OCI-LY7 (cell line): ENCODE measurements around the gene FMN1. TPM values are rescaled to one million over a fixed set of nuclear protein-coding genes. Genes with fewer than 3 reads are reported as not detected.

Experiments
- BruUV-seq: library from RNA; stranded (reverse); fragments of 400-500 nt; replicated peaks from 2 replicates; lab custom pipeline; 2021; lab: Mats Ljungman, UMichigan
- CTCF ChIA-PET: fragments of 300-600 bp; sonication (Branson Sonifier 250); formaldehyde crosslinking; loops from one replicate; lab custom pipeline; 2022; ENCODE audit warnings: antibody characterized with exemption; ENCODE audit not compliant: unreplicated experiment; lab: Charles Lee
- POLR2A ChIA-PET: fragments of 300-600 bp; sonication (Branson Sonifier 250); formaldehyde crosslinking; loops from one replicate; lab custom pipeline; 2022; ENCODE audit warnings: antibody characterized with exemption; lab: Charles Lee
- DNase-seq: peaks from one replicate; pipeline ENCODE4 v3.0.0-alpha.2; 2015; ENCODE audit warnings: low spot score
- H2AFZ ChIP-seq: fragments of 200-600 bp; sonication (generic), shearing (Covaris generic); 2 replicates; pipeline ENCODE4 v1.6.1; 2014; ENCODE audit warnings: mild to moderate bottlenecking, antibody characterized with exemption, low read length, moderate library complexity
- H3K27ac ChIP-seq: fragments of 200-600 bp; sonication (generic); 2 replicates; pipeline ENCODE4 v1.5.1; 2014; ENCODE audit warnings: mixed run types, low read depth, mild to moderate bottlenecking, moderate library complexity, low read length, inconsistent platforms; ENCODE audit not compliant: poor library complexity, severe bottlenecking
- H3K36me3 ChIP-seq: fragments of 200-600 bp; sonication (generic); 2 replicates; pipeline ENCODE4 v1.6.1; 2014; ENCODE audit warnings: mild to moderate bottlenecking, antibody characterized with exemption, low read length, moderate library complexity, mixed read lengths; ENCODE audit not compliant: insufficient read depth
- H3K4me1 ChIP-seq: fragments of 200-600 bp; sonication (generic); 2 replicates; pipeline ENCODE4 v1.5.1; 2014; ENCODE audit warnings: mild to moderate bottlenecking, low read length; ENCODE audit not compliant: insufficient read depth, poor library complexity, severe bottlenecking
- H3K4me2 ChIP-seq: fragments of 200-600 bp; sonication (generic); 2 replicates; pipeline ENCODE4 v1.6.1; 2014; ENCODE audit warnings: mild to moderate bottlenecking, low read length
- H3K4me3 ChIP-seq: fragments of 200-600 bp; sonication (generic); 2 replicates; pipeline ENCODE4 v1.5.1; 2014; ENCODE audit warnings: mild to moderate bottlenecking, low read depth, low read length; ENCODE audit not compliant: poor library complexity, severe bottlenecking
- H3K79me2 ChIP-seq: fragments of 200-600 bp; sonication (generic); 2 replicates; pipeline ENCODE4 v1.6.1; 2016; ENCODE audit warnings: low read depth, mild to moderate bottlenecking, low read length, moderate library complexity, mixed read lengths; ENCODE audit not compliant: insufficient read depth
- H3K9me2 ChIP-seq: fragments of 200-600 bp; sonication (generic); 2 replicates; pipeline ENCODE4 v1.6.1; 2016; ENCODE audit warnings: mild to moderate bottlenecking, low read length, mixed read lengths; ENCODE audit not compliant: insufficient read depth
- H3K9me3 ChIP-seq: fragments of 200-600 bp; sonication (generic); 2 replicates; pipeline ENCODE4 v1.6.1; 2014; ENCODE audit warnings: mild to moderate bottlenecking, mixed run types, low read length, mixed read lengths
- H4K20me1 ChIP-seq: fragments of 200-600 bp; sonication (generic); 2 replicates; pipeline ENCODE4 v1.6.1; 2014; ENCODE audit warnings: mild to moderate bottlenecking, antibody characterized with exemption, low read length, moderate library complexity, mixed read lengths; ENCODE audit not compliant: insufficient read depth
- EZH2phosphoT487 ChIP-seq: fragments of 200-600 bp; sonication (generic); IDR thresholded peaks from 2 replicates; pipeline ENCODE4 v1.6.1; 2018; ENCODE audit warnings: low read depth, borderline replicate concordance, mild to moderate bottlenecking, mixed run types, antibody characterized with exemption, low read length, moderate library complexity, mixed read lengths
- intact Hi-C: fragments of 100-400 bp; cut with micrococcal nuclease; formaldehyde crosslinking; loops from one replicate; pipeline ENCODE4 v1.10.0; 2022; ENCODE audit not compliant: unreplicated experiment
- total RNA-seq, 2 experiments: library from RNA; depleted of rRNA in 1 of 2; stranded (reverse); fragments of >200 nt in 1 of 2; shearing (Covaris generic) in 1 of 2; gene quantifications; 2 replicates each; pipeline ENCODE4 v1.2.3, GENCODE V29; 2014 to 2022
- TF ChIP-seq, protein P1 (sequence below): fragments of 200-600 bp; sonication (generic); conservative IDR thresholded peaks from 2 replicates; pipeline ENCODE4 v1.5.1; 2014; ENCODE audit warnings: mild to moderate bottlenecking, antibody characterized with exemption, low read length, moderate library complexity, mixed read lengths

The FMN1 gene
- total RNA-seq, 2 experiments from 2014 or later = 3.2 to 4.2 TPM

DNA sequence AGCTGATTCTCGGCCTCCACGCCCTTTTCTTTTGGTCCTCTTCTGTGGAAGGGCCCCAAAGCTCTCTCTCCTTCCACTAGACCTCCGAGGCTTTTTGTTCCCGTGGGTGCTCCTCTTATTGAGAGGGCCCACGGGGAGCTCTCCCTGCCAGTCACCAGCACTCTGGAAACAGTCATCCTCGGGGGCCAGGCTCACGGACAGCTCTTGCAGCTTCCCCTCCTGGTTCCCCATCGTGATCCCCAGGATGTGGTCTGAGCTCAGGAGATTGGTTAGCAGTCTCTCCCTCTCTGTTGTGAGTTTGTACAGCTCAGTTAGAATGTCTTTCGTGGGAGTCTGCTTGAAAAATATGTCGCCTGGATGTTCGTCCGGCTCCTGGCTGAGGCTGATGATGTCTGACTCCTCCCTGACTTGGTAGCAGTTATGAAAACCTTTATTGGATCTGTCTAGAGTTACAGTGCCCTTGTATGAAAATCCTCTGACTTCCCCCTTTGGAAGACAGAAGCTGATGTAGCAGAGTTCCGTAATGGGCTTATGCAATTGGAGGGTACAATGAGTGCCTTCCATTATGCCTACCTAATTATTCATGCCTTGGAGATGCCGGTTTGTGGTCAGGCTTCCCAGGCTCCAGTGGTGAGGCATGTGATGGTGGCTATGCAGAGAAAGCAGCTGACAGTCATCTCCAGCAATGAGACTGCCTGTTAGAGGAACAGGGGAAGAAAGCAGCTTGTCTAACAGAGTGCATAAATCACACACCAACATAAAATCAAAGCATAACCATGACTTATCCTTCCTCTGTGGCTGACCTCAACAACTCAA lies 40.0 kb downstream of the FMN1 start:
- H3K27ac ChIP-seq = no peak overlapping the region
- H3K79me2 ChIP-seq = no peaks in the 10 kb centered on the region
- no peaks in the 10 kb centered on the region for H4K20me1 ChIP-seq
- H3K9me2 ChIP-seq = no peaks in the 10 kb centered on the region
- H3K4me1 ChIP-seq = no peaks in the 10 kb centered on the region
- no peaks in the 10 kb centered on the region for H3K9me3 ChIP-seq
- H3K4me2 ChIP-seq = no peak overlapping the region
- H3K36me3 ChIP-seq = no peaks in the 10 kb centered on the region
- no TSS peak for BruUV-seq
- H2AFZ ChIP-seq = no peak overlapping the region
- DNase-seq = no peak
- intact Hi-C loops = no loop called here
- ChIA-PET POLR2A (interaction anchor here (0.6 to 1.2 kb wide), 2 partner anchors 12 to 24 kb away, joined by 3 read pairs; no protein-coding TSS in a partner anchor), CTCF (no interaction called here)
- no peak overlapping the region for H3K4me3 ChIP-seq
- no peak for TF ChIP-seq EZH2phosphoT487
- TF ChIP-seq, protein P1, sequence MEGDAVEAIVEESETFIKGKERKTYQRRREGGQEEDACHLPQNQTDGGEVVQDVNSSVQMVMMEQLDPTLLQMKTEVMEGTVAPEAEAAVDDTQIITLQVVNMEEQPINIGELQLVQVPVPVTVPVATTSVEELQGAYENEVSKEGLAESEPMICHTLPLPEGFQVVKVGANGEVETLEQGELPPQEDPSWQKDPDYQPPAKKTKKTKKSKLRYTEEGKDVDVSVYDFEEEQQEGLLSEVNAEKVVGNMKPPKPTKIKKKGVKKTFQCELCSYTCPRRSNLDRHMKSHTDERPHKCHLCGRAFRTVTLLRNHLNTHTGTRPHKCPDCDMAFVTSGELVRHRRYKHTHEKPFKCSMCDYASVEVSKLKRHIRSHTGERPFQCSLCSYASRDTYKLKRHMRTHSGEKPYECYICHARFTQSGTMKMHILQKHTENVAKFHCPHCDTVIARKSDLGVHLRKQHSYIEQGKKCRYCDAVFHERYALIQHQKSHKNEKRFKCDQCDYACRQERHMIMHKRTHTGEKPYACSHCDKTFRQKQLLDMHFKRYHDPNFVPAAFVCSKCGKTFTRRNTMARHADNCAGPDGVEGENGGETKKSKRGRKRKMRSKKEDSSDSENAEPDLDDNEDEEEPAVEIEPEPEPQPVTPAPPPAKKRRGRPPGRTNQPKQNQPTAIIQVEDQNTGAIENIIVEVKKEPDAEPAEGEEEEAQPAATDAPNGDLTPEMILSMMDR = no peak

DNA sequence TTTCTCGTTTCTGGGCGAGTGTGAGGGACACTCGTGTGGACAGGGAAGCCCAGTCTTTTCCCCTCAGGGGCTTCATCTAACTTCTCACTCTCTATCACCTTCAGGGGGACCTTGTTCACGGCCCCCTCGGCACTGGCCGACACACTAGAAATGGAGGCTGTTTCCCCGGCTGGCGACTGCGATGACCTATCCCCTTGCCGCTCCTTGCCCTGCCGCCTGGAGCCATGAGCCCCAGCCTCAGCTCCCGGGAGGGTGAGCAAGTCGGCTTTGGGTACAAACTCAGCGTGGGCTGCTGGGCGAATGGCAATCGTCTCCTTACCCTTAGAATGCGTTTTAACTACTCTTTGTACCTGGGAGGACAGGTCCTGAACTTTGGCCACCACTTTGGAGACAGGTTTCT lies 41.0 kb downstream of the FMN1 start:
- H3K4me1 ChIP-seq = no peaks in the 10 kb centered on the region
- no TSS peak for BruUV-seq
- H3K4me2 ChIP-seq = no peak overlapping the region
- no peaks in the 10 kb centered on the region for H4K20me1 ChIP-seq
- no peaks in the 10 kb centered on the region for H3K9me2 ChIP-seq
- H3K27ac ChIP-seq = no peak overlapping the region
- TF ChIP-seq, protein P1 = no peak
- no peak for TF ChIP-seq EZH2phosphoT487
- CTCF ChIA-PET = no interaction called here
- H3K79me2 ChIP-seq = no peaks in the 10 kb centered on the region
- no peaks in the 10 kb centered on the region for H3K9me3 ChIP-seq
- H3K4me3 ChIP-seq = no peak overlapping the region
- H3K36me3 ChIP-seq = no peaks in the 10 kb centered on the region
- H2AFZ ChIP-seq = no peak overlapping the region
- POLR2A ChIA-PET = interaction anchor here (1.2 kb wide), 1 partner anchor 11 kb away, joined by 3 read pairs; no protein-coding TSS in a partner anchor
- DNase-seq = no peak
- intact Hi-C loops = no loop called here
